Measurements from ENCODE around the gene PHPT1. TPM values are rescaled to one million over a fixed set of nuclear protein-coding genes. Genes with fewer than 3 reads are reported as not detected.

PHPT1 gene
- total RNA-seq, 1 experiment from 2014 or later = 161 TPM

DNA sequence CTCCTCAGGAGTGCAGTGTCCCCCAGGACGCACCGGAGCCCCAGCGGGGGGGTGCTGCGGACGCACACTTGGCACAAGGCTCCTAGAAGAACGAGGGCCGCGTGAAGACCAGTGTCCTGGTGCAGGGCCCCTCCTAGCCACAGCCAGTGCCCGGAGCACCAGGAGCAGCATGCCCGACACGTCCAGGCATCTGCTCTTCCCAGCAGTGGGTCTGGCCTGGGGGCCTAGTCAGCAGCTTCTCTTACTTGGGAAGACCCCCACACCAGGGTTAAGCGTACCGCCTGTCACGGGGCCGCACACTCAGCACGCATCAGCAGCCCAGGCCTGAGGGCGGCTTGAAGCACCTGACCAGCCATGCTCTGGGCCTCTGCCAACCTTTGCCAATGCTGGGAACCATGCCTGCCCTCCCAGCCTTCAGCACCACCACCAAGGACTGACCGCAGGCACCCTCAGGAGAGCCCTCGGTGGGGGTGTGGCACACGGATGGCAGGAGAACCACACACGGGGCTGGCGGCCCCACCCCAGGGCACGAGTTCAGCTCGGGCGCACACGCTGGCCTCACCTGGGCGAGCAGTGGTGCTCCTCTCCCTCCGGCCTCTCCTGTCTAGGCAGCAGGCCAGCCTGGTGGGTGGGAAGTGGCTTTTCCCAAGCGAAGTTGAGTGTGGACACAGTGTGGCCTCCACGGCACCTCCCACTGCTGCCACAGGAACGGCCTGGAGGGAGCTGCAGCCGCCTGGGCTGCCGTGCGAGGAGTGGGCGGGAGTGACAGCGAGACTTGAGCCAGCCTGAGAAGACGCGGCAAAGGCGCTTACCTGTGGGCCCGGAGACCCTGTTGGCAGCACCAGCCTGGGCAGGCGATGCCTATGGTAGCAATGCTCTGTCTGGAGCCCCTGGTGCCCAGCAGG, 19.0 kb upstream of the PHPT1 start:
- no peak overlapping the region for H4K5ac ChIP-seq (ENCODE audit: insufficient read length, low read depth, low read length)
- H3K9me3 ChIP-seq (ENCODE audit: control insufficient read depth, low read depth, low read length) = no peaks in the 10 kb centered on the region
- H3K79me2 ChIP-seq (ENCODE audit: insufficient read depth, low read length) = no peaks in the 10 kb centered on the region
- no peak overlapping the region for H2BK15ac ChIP-seq (ENCODE audit: low read depth, low read length)
- H3K23me2 ChIP-seq (ENCODE audit: insufficient read length, low read depth, low read length, poor library complexity, severe bottlenecking) = no peaks in the 10 kb centered on the region
- H3K4ac ChIP-seq (ENCODE audit: low read depth, low read length) = no peak overlapping the region
- H3K18ac ChIP-seq (ENCODE audit: insufficient read length, low read depth, low read length) = no peak overlapping the region
- WGBS (ENCODE audit: extremely low coverage, insufficient read length, low lambda C conversion rate) = no CpG with 5 or more reads among the region's 41 CpGs
- TF ChIP-seq CTCF (conservative IDR thresholded peaks at IDR 0.05) = no peak
- no peak overlapping the region for H3T11ph ChIP-seq (ENCODE audit: low read length)
- H3K27ac Mint-ChIP-seq = no peak overlapping the region
- H3K4me1 ChIP-seq (ENCODE audit: insufficient read depth, low read length) = no peaks in the 10 kb centered on the region
- H3K14ac ChIP-seq (ENCODE audit: insufficient read depth, low read length) = no peak overlapping the region
- no peaks in the 10 kb centered on the region for H3K79me1 ChIP-seq (ENCODE audit: insufficient read depth, low read depth, low read length, poor library complexity, severe bottlenecking)
- no peak overlapping the region for H3K23ac ChIP-seq (ENCODE audit: insufficient read length, low read depth, low read length)
- no peak overlapping the region for H3K9ac ChIP-seq (ENCODE audit: extremely low read depth, insufficient read length, low read length)
- no peak overlapping the region for H4K8ac ChIP-seq (replicated peaks; ENCODE audit: insufficient read length, low read depth, low read length)
- peaks cover 14 to 56% (median 54%) of the 10 kb centered on the region in 3 experiments for H3K36me3 Mint-ChIP-seq (ENCODE audit: insufficient read depth in 1 of 3, low read depth in 3 of 3)
- H2BK120ac ChIP-seq (ENCODE audit: low read depth, low read length, poor library complexity, severe bottlenecking) = no peak overlapping the region
- peaks cover 1% of the 10 kb centered on the region; the same call in 1 of the 2 replicates for H3K27me3 Mint-ChIP-seq (ENCODE audit: low read depth)
- no peaks in the 10 kb centered on the region for H3K9me3 Mint-ChIP-seq
- H4K91ac ChIP-seq (ENCODE audit: insufficient read length, low read depth, low read length) = no peak overlapping the region
- H3K27ac ChIP-seq (ENCODE audit: insufficient read length, low read depth, low read length) = no peak overlapping the region
- DNase-seq = no peak
- no peaks in the 10 kb centered on the region for H3K27me3 ChIP-seq (ENCODE audit: insufficient read depth, low read length)
- H3K4me3 Mint-ChIP-seq = no peak overlapping the region
- H2AK5ac ChIP-seq (ENCODE audit: insufficient read length, low read length) = no peak overlapping the region
- no peaks in the 10 kb centered on the region for H4K20me1 ChIP-seq (ENCODE audit: control insufficient read depth, insufficient read depth, insufficient read length)
- no peak overlapping the region for H2BK20ac ChIP-seq (ENCODE audit: low read depth, low read length, poor library complexity, severe bottlenecking)
- H2BK12ac ChIP-seq (ENCODE audit: insufficient read length, low read depth, low read length) = no peak overlapping the region
- H2BK5ac ChIP-seq (ENCODE audit: insufficient read length, low read length) = no peak overlapping the region
- H3K4me2 ChIP-seq (ENCODE audit: insufficient read depth, insufficient read length, low read length) = no peak overlapping the region
- no peak overlapping the region for H3K56ac ChIP-seq (ENCODE audit: insufficient read length, low read depth, low read length)
- no peak overlapping the region for H2AFZ ChIP-seq (ENCODE audit: low read length)
- H3K4me1 Mint-ChIP-seq = no peaks in the 10 kb centered on the region
